Stimulated activated memory B cell treated with anti-CD40 and anti-IgM and Interleukin-4, amounts not matched to agents 10 μg/mL and 1 μg/mL and 100 μg/mL, for 72 hours (primary cell): ENCODE results near the gene TAGLN3.

Experiments
- ATAC-seq: fragments of 150-1000 bp; cut with Tn5 transposase; 2 replicates; pipeline ENCODE4 v1.10.0; 2021
- H3K27ac Mint-ChIP-seq: one replicate; pipeline ENCODE4 v1.8.0; 2022; ENCODE audit warnings: mild to moderate bottlenecking, mixed read lengths
- H3K27me3 Mint-ChIP-seq: one replicate; pipeline ENCODE4 v1.8.0; 2022; ENCODE audit warnings: mixed read lengths
- H3K36me3 Mint-ChIP-seq: one replicate; pipeline ENCODE4 v1.8.0; 2022; ENCODE audit warnings: mixed read lengths
- H3K4me1 Mint-ChIP-seq: one replicate; pipeline ENCODE4 v1.8.0; 2022; ENCODE audit warnings: mixed read lengths
- H3K4me3 Mint-ChIP-seq: one replicate; pipeline ENCODE4 v1.8.0; 2022; ENCODE audit warnings: mild to moderate bottlenecking, moderate library complexity, mixed read lengths
- H3K9me3 Mint-ChIP-seq: one replicate; pipeline ENCODE4 v1.8.0; 2022; ENCODE audit warnings: mixed read lengths

Gene TAGLN3

GRCh38 chr3:111998636-111999483, at the start of gene TAGLN3:
TSS of gene TAGLN3 (plus strand) at chr3:111998922. CDS start at chr3:111999423, 501 bp downstream.
- peaks cover under 1% of the 10 kb centered on the region for H3K36me3 Mint-ChIP-seq
- peaks cover 22% of the 10 kb centered on the region for H3K4me1 Mint-ChIP-seq
- no peak within 1 kb of the TSS for H3K27ac Mint-ChIP-seq
- H3K9me3 Mint-ChIP-seq, result no peaks in the 10 kb centered on the region
- peaks cover 8% of the 10 kb centered on the region for H3K27me3 Mint-ChIP-seq
- H3K4me3 Mint-ChIP-seq, result peak within 1 kb of the TSS; percentile 82
- peak; percentile 42 for ATAC-seq

- Mint-ChIP-seq H3K27me3 (peaks cover 10% of the 10 kb centered on the region), H3K4me3 (no peak overlapping the region), H3K9me3 (no peaks in the 10 kb centered on the region), H3K27ac (no peak overlapping the region), H3K4me1 (no peaks in the 10 kb centered on the region), H3K36me3 (peaks cover 4% of the 10 kb centered on the region)
- no peak for ATAC-seq
Measured at GRCh38 chr3:111949712-111950111, 49.0 kb upstream of the TAGLN3 start.

- Mint-ChIP-seq H3K36me3 (peaks cover 4% of the 10 kb centered on the region), H3K4me3 (no peak overlapping the region), H3K27ac (no peak overlapping the region), H3K27me3 (peaks cover 10% of the 10 kb centered on the region), H3K4me1 (no peaks in the 10 kb centered on the region), H3K9me3 (no peaks in the 10 kb centered on the region)
- no peak for ATAC-seq
Measured at GRCh38 chr3:111951032-111951431, 47.7 kb upstream of the TAGLN3 start.

DNA sequence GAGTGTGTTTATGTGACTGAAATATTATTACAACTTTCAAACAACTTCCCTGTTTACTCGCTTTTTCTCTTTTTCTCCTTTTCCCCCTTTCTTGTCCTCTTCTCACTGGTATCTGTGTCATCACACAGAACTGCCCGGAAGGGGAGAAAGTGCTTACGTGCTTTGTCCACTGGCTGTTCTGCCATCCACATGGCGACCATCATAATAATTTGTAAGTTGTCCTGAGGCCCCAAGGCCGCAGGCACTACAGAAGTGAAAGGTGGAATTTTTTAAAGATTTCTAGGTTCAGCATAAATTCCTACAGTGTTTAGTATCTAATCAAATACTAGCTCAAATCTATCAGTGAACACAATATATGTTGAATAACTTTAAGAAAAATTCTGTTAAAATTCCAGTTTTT, 46.6 kb upstream of the TAGLN3 start:
- Mint-ChIP-seq H3K9me3 (no peaks in the 10 kb centered on the region), H3K4me1 (no peaks in the 10 kb centered on the region), H3K36me3 (peaks cover 4% of the 10 kb centered on the region), H3K4me3 (no peak overlapping the region), H3K27me3 (peaks cover 10% of the 10 kb centered on the region), H3K27ac (no peak overlapping the region)
- ATAC-seq, result no peak

- Mint-ChIP-seq H3K27ac (no peak overlapping the region), H3K4me3 (no peak overlapping the region), H3K27me3 (peaks cover 10% of the 10 kb centered on the region), H3K36me3 (peaks cover 4% of the 10 kb centered on the region), H3K9me3 (no peaks in the 10 kb centered on the region), H3K4me1 (no peaks in the 10 kb centered on the region)
- ATAC-seq, result no peak
Measured at GRCh38 chr3:111952866-111953450, 45.8 kb upstream of the TAGLN3 start.

DNA sequence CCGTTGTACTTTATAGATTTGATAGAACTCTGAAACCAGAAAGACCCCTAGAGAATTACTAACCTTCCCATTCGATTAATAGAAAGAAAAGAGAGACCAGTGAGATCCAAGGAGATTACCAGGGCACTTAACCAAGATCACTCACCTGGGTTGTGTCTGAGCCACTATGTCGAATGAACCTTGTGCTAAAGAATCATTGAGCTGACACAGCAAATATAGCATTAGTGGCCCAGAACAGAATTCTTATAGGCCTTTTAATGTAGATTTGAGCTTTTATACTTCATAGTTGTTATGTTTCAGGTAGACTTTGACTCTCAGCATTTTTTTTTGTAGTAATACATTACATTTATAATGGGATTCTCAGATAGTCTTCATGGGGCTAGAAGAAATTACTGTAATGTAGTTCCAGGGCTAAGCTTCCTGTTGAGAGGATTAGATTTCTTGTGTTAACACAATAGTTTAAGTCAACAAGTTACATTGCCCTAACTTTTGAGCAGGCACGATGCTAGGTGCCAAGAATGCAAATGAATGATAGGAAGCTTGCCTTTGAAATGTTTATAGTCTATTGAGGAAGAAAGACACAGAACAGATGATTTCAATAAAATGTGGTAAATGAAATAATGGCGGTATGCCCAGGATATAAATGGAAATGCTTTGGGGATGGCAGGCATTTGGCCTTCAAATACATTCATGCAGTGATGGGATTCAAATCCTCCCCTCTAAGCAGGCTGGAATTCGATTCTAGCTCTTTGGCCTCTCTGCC, 44.3 kb upstream of the TAGLN3 start:
- Mint-ChIP-seq H3K27me3 (peaks cover 6% of the 10 kb centered on the region), H3K4me3 (no peak overlapping the region), H3K36me3 (peaks cover 4% of the 10 kb centered on the region), H3K4me1 (no peaks in the 10 kb centered on the region), H3K27ac (no peak overlapping the region), H3K9me3 (no peaks in the 10 kb centered on the region)
- ATAC-seq, result no peak

- Mint-ChIP-seq H3K27ac (no peak overlapping the region), H3K36me3 (no peaks in the 10 kb centered on the region), H3K27me3 (no peaks in the 10 kb centered on the region), H3K4me1 (no peaks in the 10 kb centered on the region), H3K9me3 (no peaks in the 10 kb centered on the region), H3K4me3 (no peak overlapping the region)
- ATAC-seq, result no peak
Measured at GRCh38 chr3:111955876-111956275, 42.8 kb upstream of the TAGLN3 start.

DNA sequence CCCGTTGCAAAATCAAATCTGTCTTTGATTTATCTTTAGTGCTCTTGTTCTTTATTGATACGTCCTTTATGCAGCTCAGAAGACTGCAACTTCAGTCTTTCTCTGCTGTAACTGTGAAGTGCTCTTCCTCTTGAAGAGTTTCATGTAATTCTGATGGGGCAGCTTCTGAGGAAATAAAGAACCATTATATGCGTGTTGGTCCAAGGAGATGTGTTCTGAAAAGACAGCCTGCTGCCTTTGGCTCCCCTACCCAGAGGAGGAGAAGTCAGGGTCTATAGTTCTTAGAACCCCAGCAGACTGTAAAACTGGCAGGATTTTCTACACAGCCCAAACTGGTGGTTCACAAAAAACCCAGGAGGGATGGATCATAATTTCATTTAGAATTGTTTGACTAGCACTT, 42.3 kb upstream of the TAGLN3 start:
- no peaks in the 10 kb centered on the region for H3K36me3 Mint-ChIP-seq
- no peak overlapping the region for H3K4me3 Mint-ChIP-seq
- H3K27me3 Mint-ChIP-seq, result no peaks in the 10 kb centered on the region
- no peaks in the 10 kb centered on the region for H3K4me1 Mint-ChIP-seq
- ATAC-seq, result no peak
- no peak overlapping the region for H3K27ac Mint-ChIP-seq
- no peaks in the 10 kb centered on the region for H3K9me3 Mint-ChIP-seq

DNA sequence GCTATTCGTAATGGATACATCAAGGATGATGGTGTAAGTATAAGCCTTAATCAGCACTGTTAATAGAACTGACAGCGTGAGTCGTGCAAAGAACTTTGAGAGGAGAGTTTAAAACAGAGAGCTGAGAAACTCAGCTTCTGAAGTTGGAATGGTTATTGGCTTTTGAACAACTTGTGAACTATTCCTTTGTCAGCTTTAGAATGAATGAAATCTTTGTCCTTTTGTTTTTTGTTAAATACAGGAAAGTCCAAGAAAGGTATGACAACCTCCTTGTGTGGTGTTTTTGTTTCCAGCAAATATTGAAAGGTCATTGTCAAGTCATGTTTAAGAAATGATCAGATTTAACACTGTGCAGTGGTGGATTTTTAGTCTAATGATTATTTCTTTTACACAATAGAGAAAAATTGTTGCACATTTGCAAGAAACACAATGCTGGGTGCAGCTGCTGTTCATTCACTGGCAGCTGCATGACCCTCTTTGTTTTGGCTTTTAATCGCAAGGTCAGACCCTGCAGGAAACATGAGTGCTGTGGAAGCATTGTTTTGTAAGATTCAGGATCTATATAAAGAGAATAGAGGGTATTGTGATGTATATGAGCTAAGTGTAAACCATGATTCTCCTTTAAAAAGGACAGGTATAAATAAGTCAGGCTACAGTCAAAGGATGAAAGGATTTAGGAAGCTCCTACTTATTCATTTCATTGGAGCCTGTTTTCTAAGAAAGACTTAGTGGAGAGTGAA, 41.6 kb upstream of the TAGLN3 start:
- Mint-ChIP-seq H3K27me3 (no peaks in the 10 kb centered on the region), H3K36me3 (no peaks in the 10 kb centered on the region), H3K4me1 (no peaks in the 10 kb centered on the region), H3K27ac (no peak overlapping the region), H3K4me3 (no peak overlapping the region), H3K9me3 (no peaks in the 10 kb centered on the region)
- ATAC-seq, result no peak

DNA sequence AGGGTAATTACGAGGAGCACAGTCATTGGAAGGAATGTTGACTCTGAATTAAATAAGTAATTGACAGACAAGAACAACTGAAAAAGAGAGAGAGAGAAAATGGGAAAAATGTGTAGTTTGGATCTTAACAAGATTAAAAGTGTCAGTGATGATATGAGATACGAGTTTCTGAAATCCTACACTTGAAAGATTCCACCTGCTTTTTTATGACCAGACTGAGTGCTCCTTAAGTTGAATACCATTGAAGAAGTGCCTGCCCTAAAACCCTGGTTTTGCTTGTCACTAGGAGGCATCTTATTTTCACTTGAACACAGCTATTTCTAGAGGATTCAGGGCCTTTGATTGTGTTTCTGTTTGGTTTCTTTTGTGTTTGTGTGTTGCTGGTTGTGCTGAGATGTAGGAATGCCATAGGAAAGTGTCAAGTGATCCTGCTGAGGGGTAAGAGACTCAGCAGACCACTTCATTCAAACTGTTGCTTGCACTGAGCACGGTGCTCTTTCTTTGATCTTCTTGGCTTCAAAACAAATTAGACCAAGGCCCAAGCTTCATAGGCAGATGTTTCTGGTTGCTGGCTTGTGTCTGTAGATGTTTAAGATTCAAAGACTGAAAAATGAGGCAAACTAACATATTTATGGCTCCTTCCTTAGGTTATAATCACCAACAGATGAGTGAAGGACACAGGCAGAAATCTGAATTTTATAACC, 37.1 kb upstream of the TAGLN3 start:
- Mint-ChIP-seq H3K27me3 (no peaks in the 10 kb centered on the region), H3K9me3 (no peaks in the 10 kb centered on the region), H3K36me3 (no peaks in the 10 kb centered on the region), H3K4me3 (no peak overlapping the region), H3K27ac (no peak overlapping the region), H3K4me1 (no peaks in the 10 kb centered on the region)
- ATAC-seq, result no peak

GRCh38 chr3:111963424-111963823, 35.3 kb upstream of the TAGLN3 start:
- peaks cover 12% of the 10 kb centered on the region for H3K4me1 Mint-ChIP-seq
- no peaks in the 10 kb centered on the region for H3K27me3 Mint-ChIP-seq
- no peak for ATAC-seq
- H3K4me3 Mint-ChIP-seq, result no peak overlapping the region
- H3K36me3 Mint-ChIP-seq, result no peaks in the 10 kb centered on the region
- H3K27ac Mint-ChIP-seq, result no peak overlapping the region
- H3K9me3 Mint-ChIP-seq, result no peaks in the 10 kb centered on the region

DNA sequence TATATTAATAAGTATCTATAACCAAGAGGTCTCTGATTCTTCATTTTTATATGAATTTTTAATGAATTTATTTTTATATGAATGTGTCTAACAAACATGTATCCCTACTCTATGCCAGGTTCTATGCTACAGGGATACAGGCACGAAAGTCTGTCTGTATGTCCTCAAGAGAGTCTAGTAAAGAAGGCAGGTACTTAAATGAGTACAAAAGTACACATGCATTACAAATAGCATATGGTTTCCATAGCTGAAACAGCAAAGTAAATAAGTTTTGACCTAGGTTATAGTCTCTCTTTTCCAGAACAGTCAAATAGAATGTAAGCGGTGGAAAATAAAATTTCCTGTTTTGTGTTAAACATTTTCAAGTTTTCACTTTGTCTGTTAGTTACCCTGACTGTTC, 33.2 kb upstream of the TAGLN3 start:
- no peaks in the 10 kb centered on the region for H3K27me3 Mint-ChIP-seq
- H3K4me1 Mint-ChIP-seq, result peaks cover 12% of the 10 kb centered on the region
- no peaks in the 10 kb centered on the region for H3K9me3 Mint-ChIP-seq
- no peak overlapping the region for H3K4me3 Mint-ChIP-seq
- no peak overlapping the region for H3K27ac Mint-ChIP-seq
- no peaks in the 10 kb centered on the region for H3K36me3 Mint-ChIP-seq
- no peak for ATAC-seq

GRCh38 chr3:111967068-111967467, 31.7 kb upstream of the TAGLN3 start:
- H3K4me1 Mint-ChIP-seq, result peaks cover 12% of the 10 kb centered on the region
- H3K4me3 Mint-ChIP-seq, result no peak overlapping the region
- no peaks in the 10 kb centered on the region for H3K36me3 Mint-ChIP-seq
- no peak for ATAC-seq
- no peaks in the 10 kb centered on the region for H3K9me3 Mint-ChIP-seq
- H3K27ac Mint-ChIP-seq, result peak overlapping the region; percentile 30
- no peaks in the 10 kb centered on the region for H3K27me3 Mint-ChIP-seq

- Mint-ChIP-seq H3K4me1 (peaks cover 12% of the 10 kb centered on the region), H3K27me3 (no peaks in the 10 kb centered on the region), H3K36me3 (no peaks in the 10 kb centered on the region), H3K4me3 (peak overlapping the region; percentile 52), H3K9me3 (no peaks in the 10 kb centered on the region), H3K27ac (peak overlapping the region; percentile 30)
- ATAC-seq, result peak; percentile 82
Measured at GRCh38 chr3:111967651-111968274, 31.0 kb upstream of the TAGLN3 start.
